GM21515 (cell line): ENCODE measurements around the gene GALNT10.

ENCODE experiments used
- ATAC-seq: cut with Tn5 transposase; IDR thresholded peaks from one replicate; pipeline ENCODE4 v1.9.1; 2021; ENCODE audit not compliant: unreplicated experiment

Gene GALNT10

DNA sequence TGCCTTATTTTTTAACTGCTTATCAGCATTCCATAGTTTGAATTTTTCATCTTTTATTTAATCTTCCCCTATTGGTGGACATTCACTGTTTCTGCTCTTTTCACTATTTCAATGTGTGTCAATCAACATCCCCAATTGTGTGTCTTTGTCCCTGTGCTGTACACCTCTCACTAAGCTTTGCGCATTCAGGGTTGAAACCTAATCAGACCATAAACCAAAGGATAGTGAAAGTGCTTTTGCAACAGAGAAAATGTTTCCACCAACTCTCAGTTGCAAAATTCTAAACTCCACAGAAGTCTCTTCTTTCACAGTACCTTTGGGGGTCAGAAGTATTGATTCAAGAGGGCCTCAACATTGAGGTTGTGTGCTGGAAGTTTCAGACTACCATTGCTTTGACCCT lies 128.2 kb downstream of the GALNT10 start:
- no peak for ATAC-seq

DNA sequence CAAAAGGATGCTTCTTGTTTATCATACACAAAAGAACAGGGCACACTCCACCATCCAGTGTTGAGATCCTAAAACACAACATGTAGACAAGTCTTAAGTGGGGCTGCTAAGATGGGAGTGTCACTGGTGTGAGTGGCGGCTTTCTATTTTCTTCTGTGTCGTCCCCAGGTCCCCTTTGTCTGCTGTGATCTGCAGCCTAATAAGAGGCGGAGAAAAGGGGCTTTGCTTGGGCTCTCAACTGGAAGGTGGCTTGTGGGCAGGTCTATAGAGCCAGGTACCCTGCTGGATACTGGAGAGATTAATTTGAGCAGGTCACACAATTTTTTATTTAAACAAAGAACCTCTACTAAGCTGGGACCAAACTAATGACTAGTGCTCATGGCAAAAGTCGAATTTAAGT lies 129.2 kb downstream of the GALNT10 start:
- no peak for ATAC-seq

DNA sequence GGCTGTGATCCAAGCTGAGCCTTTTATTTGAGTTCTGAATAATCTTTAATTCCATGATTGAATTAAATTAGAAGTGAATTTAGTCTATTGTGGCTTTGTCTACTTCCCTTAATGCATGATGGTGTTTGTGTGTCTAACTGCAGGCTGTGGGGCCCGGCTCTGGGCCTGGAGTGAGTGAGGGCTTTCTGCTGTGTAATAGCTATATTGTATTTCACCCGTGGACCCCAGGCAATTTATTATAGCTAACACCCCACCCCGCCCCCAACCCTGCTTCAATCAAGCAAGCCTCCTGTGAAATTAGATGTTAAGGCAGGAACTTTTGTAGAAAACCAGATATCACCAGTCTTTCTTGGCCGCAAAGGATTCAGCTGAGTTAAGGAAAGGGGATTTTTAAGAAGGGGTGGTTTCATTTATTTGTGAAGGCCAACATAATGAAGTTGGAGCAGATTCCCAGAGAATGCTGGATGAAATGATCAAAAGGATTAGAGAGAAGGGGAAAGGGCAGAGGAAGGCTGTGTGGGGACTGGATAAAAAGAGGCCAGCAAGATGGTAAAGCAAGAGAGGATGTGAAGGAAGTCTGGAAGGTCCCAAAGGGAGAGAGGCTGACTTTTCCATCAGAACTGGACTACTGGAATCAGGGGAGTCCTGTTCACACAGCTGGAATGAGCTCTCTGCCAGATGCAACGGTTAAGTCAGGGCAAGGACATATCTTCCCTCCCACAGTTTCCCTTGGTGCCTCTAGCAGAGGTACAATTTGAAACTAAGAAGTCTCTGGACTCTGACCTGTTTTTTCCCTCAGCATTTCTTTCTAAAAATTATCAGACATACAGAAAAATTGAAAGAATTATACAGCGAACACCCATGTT lies 129.9 kb downstream of the GALNT10 start:
- ATAC-seq: no peak

DNA sequence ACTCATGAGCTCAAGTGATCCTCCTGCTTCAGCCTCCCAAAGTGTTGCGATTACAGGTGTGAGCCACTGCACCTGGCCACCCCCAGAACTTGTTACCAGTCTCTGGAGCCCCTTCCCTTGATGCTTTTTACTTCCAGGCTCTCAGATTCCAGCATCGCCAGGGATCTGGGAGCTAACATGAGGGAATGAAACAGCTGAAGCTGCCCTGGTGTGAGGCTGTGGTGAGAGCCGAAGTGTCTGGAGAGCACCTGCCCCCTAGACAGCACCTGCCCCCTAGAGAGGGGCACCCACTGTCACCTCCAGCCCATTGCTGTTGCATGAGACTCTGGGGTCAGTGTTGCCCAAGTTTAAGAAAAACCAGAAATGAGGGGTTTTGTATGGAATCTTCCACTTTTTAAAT lies 131.0 kb downstream of the GALNT10 start:
- ATAC-seq: no peak

DNA sequence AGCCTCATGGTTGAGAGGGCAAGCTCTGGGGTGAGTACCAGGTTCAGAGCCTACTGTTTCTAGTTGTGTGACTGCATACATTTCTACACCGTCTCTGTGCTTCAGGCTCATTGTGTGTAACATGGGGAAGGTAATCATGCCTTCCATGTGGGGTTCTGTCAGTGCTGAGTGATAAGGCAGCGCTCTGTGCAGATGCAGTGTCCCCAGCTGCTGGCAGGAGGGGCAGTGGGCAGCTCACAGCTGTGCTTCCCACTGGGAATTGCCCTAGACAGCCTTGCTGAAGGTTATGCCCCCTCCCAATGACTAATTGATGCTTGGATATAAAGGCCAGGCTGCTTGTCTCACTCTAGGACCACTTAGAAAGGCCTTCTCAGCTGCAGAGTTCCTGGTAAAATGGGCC lies 133.5 kb downstream of the GALNT10 start:
- no peak for ATAC-seq

DNA sequence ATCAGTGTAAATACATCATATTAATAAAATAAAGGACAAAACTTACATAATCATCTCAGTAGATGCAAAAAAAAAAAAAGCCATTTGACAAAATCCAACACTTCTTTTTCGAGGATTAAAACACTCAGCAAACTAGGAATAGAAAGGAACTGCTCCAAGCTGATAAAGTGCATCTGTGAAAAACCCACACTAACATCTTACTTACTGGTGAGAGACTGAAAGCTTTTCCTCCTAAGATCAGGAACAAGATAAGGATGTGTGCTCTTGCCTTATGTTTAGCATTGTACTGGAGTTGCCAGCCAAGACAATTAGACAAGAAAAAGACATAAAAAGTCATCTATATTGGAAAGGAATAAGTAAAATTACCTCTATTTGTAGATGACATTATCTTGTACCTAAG lies 135.0 kb downstream of the GALNT10 start:
- ATAC-seq: no peak

DNA sequence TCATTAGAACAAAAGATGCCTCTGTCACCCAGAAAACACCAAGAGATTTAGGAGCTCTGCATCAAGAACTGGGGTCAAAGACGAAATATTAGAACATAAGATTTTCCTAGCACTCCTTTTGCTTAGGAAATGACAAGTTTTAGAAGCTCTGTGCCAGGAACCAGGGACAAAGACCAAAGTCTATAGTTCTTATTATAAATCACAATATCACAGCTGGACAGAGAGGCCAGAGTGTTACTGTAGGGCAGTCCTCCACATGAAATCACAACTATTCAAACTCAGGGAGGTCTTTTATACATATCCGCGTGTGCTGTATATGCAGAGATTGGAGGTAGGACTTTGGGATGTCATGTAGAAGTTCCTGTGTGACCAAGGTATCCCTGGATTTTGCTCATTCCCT lies 138.5 kb downstream of the GALNT10 start:
- ATAC-seq: no peak

DNA sequence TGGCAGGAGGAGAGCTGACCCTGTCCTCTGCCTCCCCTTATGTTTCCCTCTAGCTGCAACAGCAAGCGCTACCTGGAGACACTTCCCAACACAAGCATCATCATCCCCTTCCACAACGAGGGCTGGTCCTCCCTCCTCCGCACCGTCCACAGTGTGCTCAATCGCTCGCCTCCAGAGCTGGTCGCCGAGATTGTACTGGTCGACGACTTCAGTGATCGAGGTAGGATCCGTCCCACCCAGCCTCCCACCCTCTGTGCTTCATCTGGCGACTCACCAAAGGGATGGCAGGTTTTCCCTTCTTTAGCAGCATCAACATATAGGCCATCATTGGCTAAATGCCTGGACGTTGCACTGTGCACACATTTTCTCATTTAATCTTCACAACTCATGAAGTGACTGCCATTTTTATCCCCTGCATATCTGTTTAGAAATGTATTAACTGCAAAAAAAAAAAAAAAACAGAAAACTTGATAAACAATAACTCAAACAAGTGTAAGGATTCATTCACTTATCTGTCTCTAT lies 139.0 kb downstream of the GALNT10 start:
- no peak for ATAC-seq

DNA sequence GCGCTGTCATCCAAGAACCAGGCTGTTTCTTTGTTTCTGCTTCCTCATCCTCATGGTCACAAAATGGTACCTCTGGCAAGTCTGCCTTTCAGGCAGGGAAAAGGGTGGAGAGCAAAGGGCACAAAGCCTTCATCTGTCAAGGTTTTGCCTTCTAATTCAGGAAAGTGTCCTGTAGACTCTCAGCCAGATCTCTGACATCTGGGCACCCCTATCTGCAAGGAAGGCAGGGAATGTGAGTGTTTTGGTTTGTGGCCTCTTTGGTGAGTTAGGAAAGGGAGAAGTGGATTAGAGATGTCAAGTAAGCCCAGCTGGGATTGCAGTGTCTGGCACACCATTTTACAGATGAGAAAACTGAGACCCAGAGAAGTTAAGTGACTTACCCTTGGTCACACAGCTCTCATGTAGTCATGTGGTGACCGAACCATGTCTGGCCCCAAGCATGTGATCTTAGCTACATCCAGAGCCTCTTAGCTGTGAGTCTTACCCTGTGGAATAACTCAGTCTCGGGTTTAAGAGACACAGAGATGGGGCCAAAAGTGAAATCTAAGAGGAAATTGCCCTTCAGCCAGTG lies 139.6 kb downstream of the GALNT10 start:
- no peak for ATAC-seq

DNA sequence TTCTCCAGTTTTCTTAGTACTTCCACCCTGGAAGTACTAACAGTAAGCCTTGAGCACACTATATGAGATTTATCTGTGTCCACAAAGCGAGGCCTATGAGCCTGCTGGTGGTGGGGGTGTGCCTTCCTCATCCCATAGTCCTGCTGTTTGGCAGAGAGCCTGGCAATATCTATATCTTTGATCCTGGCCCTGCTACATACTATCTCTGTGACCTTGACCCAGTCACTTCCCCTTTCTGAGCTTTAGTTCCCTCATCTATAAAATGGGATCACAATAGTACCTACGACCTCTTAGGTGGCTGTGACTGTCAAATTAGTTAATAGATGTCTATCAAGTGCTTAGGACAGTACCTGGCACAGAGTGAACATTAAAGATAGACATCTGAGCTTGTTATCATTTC lies 140.7 kb downstream of the GALNT10 start:
- ATAC-seq: no peak

DNA sequence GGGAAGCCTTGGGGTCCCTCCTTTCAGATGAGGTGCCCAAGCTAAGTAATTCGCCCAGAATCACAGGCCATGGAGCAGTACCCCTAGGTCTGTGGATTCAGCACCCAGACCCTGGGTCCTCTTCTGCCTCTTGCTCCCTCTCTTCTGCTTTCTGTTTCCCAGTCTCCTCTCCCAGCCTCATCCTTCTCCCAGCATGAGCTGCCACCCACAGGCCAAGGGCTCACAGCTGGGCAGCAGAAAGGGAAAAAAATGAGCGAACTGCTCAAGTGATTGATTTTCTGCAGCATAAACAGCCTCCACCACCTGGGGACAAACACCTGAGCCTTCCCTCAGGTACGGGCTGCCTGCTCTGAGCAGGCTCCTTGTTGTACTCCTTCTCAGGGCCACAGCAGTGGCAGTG lies 141.4 kb downstream of the GALNT10 start:
- ATAC-seq: no peak

DNA sequence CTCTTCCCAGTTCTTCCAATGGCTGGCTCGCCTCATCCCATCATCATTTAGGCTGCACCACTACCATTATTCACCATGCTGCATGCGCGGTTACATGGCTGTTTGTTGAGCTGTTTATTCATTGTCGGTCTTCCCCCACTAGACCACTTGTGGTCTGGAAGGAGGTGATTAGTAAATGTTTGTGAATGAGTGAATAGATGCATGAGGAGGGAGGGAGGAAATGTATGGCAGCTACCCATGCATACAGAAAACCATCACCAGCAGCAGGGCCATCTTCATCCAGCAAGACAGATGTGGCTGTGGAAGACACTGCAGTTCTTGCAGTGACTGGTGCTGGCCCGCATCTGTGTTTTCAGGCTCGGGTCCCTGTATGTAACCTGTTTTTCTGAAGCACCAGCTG lies 141.9 kb downstream of the GALNT10 start:
- no peak for ATAC-seq

DNA sequence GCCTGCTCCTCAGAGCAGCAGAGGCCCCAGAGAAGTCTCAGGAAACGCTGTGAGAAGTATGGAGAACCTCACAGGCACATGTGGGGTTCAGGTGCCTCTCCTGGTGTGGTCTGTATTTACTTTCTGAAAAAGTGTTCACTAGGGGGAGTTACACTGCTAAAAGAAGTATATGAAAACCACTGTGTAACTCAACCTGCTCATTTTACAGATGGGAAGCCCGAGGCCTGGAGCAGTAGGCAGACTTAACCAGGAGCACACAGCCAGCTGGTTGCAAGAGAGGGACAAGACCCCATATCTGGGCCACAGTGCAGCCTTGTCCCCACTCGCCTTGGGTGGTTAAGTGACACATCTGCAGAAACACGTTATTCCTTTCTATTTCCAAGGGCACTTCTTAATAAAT lies 142.5 kb downstream of the GALNT10 start:
- no peak for ATAC-seq

DNA sequence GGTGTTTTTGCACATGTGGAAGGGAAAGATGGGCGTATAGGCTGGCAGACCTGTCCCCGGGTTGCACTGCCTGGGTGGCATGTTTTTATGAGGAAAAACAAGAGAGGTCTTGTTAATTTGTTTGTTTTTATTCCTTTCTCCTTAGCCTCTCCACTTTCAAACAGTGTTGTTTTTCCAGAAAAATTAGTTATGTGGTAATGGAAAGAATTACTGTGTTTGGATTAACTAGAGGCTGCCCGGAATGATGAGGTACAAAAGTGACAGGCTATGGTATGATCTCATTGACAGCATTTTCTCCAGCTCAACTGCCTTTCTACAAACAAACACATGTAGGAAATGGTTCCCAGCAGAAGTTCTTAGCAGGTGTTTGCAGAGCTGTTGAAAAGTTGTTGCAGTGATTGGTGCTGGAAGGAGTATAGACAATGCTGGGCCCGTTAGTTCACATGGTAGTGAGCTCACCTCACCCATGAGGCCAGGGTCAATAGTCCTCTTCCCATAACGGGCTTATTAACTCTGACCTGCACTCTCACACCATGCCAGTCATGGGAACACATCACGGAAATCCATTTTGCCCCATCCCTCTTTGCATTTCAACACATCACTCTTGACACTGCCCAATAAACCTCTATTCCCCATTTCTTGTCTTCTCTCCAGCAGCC lies 144.0 kb downstream of the GALNT10 start:
- ATAC-seq: no peak

DNA sequence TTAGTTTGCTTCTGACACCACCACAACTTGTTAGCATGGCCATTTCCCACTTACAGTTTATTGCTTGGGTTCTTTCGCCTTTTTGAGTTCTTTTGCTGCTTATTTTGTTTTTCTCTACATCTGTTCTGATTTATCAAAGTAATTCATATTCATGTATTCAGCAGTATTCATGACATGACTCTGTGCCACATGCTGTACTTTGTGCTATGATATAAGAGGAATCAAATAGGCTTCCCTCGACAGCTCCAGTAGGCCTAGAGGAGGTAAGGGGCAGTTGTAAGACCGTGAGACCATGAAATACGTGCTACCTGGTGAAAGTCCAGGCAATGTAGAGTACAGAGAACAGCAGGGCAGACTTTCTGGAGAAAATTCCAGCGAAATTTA lies 144.5 kb downstream of the GALNT10 start:
- no peak for ATAC-seq

DNA sequence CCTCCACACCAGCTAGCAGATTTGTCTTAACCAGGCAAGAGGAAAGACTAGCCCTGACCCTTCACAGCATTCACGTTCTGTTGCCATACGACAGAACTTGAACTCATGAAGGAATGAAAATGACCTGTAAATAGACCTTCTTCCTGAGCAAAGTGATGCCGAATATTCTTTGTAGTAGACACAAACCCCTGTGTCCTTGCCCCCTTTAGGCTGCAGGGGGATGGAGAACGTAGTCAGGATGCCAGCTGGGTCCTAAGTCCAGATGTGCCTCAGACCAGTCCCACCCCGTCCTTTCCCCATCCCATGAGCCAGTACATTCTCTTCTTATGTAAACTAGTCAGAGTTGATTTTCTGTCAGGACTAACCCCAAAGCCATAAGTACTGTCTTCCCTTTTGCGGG lies 151.1 kb downstream of the GALNT10 start:
- no peak for ATAC-seq

DNA sequence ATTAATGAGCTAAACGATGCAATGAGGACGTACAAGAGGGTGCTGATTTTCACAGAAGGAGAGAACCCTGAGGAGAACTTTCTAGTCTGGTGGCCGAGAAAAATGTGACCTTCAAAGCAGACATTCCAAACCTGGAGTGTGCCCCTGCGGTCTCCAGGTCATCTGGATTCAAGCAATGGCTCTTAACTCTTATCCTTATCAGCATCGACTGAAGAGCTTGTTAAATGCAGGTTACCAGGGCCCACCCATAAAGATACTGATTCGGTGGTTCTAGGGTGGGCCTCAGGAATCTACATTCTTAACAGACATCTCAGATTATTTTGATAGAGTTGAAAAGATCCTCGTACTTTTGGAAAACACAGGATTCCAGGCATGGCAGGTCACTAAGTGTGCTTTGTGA lies 151.7 kb downstream of the GALNT10 start:
- ATAC-seq: no peak

DNA sequence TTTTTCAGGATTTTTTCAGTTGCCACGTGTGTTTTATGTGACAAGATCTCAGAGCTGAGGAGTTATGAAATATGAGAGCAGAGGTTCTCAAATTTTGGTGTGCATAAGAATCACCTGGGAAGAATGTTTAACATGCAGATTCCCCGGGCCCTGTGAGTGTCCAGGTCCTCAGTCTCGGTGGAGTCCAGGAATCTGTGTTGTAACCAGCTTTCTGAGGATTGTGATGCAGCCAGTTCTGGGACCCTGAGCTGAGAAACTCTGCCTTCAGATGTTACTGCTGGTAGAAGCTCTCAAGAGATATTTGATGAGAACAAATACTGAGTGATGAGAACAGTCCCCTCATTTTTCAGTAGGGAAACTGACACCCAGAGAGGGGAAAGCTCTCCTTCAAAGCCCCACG lies 152.4 kb downstream of the GALNT10 start:
- no peak for ATAC-seq

DNA sequence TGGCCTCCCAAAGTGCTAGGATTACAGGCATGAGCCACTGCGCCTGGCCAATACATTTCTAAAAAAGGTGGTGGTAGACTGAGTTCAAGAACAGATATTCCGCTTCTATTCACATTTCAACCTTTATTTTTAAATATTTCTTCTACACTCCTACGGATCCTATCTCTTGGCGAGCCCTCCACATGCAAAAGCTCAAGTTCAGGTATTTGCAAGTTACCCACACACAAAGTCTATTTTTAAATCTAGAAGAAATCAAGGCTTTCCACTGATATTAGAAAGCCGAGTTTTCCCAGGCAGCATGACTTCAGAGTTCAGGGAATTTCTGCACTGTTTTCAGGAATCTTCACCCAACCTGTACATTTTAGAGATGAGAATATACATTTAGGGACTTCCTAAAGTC lies 153.9 kb downstream of the GALNT10 start:
- ATAC-seq: no peak

DNA sequence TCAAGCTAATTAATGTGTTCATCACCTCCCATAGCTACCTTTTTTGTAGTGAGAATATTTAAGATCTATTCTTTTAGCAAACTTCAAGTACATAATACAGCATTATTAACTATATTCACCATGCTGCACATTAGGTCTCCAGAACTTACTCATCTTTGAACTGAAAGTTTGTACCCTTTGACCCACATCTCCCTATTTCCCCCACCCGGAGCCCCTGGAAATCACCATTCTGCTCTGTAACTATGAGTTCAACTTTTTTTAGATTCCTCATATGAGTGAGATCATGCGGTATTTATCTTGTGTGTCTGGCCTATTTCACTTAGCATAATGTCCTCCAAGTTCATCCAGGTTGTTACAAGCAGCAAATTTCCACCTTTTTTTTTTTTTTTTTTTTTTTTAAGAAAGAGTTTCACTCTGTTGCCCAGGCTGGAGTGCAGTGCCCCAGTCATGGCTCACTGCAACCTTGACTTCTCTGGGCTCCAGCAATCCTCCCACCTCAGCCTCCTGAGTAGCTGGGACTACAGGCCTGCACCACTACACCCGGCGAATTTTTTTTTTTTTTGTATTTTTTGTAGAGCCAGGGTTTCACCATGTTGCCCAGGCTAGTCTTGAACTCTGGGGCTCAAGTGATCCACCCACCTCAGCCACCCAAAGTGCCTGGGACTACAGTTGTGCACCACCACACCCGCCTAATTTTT lies 154.9 kb downstream of the GALNT10 start:
- peak; percentile 71 for ATAC-seq

DNA sequence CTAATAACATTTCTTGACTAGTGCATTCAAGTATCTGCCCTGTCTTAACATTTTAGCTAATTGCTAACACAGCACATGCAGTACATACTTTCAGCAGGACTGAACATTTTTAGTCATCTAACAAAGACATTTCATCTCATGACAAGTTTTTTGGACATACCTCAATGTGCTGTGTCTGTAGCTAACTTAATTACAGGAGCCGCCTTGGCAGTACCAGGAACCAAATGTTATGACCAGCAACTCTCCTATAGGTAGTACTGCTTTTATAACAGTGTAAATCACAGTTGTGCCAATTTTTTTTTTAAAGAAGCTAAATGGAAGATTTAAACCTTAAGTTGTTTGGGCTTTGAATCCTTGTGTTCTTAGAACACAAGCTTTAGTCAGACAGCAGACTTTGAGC lies 155.9 kb downstream of the GALNT10 start:
- ATAC-seq: no peak
